Heart right ventricle (tissue), 16 donors: ENCODE results near the gene BMAL2. TPM values are rescaled to one million over a fixed set of nuclear protein-coding genes. Genes with fewer than 3 reads are reported as not detected.

Experiments
- ATAC-seq, 8 donors: fragments of 200-7000 bp; cut with Tn5 transposase; one replicate each; pipeline ENCODE4 v1.9.1; 2020; ENCODE audit warnings: mild to moderate bottlenecking in 8 of 8, moderate library complexity in 8 of 8, moderate number of reproducible peaks in 1 of 8
- DNase-seq, 2 donors: peaks; one replicate each; pipeline ENCODE4 v3.0.0-alpha.2; 2020
- H3K27ac ChIP-seq, 10 donors: fragments of 200-600 bp; sonication (generic) in 2 of 10; one replicate each; pipeline versions ENCODE4 v1.5.0 to v1.8.0; 2020 to 2022; ENCODE audit warnings: mild to moderate bottlenecking in 3 of 10
- H3K27me3 ChIP-seq, 7 donors: fragments of 200-600 bp; one replicate each; pipeline ENCODE4 v1.8.0; 2021 to 2022; ENCODE audit warnings: mild to moderate bottlenecking in 2 of 7
- H3K36me3 ChIP-seq, 9 donors: fragments of 200-600 bp; sonication (generic) in 1 of 9; one replicate each; pipeline versions ENCODE4 v1.5.0 to v1.8.0; 2020 to 2022; ENCODE audit warnings: mild to moderate bottlenecking in 2 of 9
- H3K4me1 ChIP-seq, 9 donors: fragments of 200-600 bp; sonication (generic) in 1 of 9; one replicate each; pipeline versions ENCODE4 v1.5.0 to v1.8.0; 2020 to 2022; ENCODE audit warnings: mild to moderate bottlenecking in 4 of 9
- H3K4me3 ChIP-seq, 10 donors: fragments of 200-600 bp; sonication (generic) in 2 of 10; one replicate each; pipeline versions ENCODE4 v1.5.0 to v1.8.0; 2020 to 2022; ENCODE audit warnings: mild to moderate bottlenecking in 7 of 10, moderate library complexity in 2 of 10
- H3K9me3 ChIP-seq, 11 donors: fragments of 200-600 bp in 10 of 11; sonication (generic) in 2 of 11; one replicate each; pipeline versions ENCODE4 v1.5.0 to v1.8.0; 2013 to 2022; ENCODE audit warnings: mild to moderate bottlenecking in 2 of 11, control low read depth in 1 of 11, moderate library complexity in 1 of 11
- WGBS, 2 donors: extraction: QIAGEN DNeasy Blood & Tissue Kit; methylation state at CpG; one replicate each; pipeline ENCODE4 v1.1.7; 2013; ENCODE audit warnings: inconsistent platforms in 1 of 2; 5-methylcytosine and 5-hydroxymethylcytosine counted together
- intact Hi-C, 10 donors: fragments of 100-400 bp; cut with DNase I; formaldehyde crosslinking; loops; one replicate each; pipeline versions ENCODE4 v1.11.1 to v1.14.2; 2022
- polyA plus RNA-seq, 2 donors: library from polyadenylated mRNA; stranded (reverse); fragments of 200-250 nt; gene quantifications; one replicate each; pipeline ENCODE4 v1.2.3, GENCODE V29; 2013
- total RNA-seq, 10 donors: library from RNA; stranded (reverse); fragmentation: NEBNext Ultra II Directional in 3 of 10; extraction: Animal tissue kit (Norgen Biotek cat#: 25700) in 3 of 10; gene quantifications; one replicate each; pipeline versions ENCODE4 v1.2.1 to v1.2.4, GENCODE V29; 2021 to 2023
- TF ChIP-seq, protein P1 (sequence below), 9 donors: fragments of 200-600 bp; sonication (generic) in 2 of 9; IDR thresholded peaks; one replicate each; pipeline versions ENCODE4 v1.5.0 to v1.8.0; 2021 to 2022; ENCODE audit warnings: antibody characterized with exemption in 9 of 9, mild to moderate bottlenecking in 5 of 9, moderate library complexity in 1 of 9
- donor health status: Arrhythmogenic right ventricular cardiomyopathy.
- donor health status: ischemic (EF 13 %, LVEDD 7.1; RV severe dilation, severe dysfunction).
- donor health status: healthy with polysubstance abuse.
- donor health status: DM: no; HTN: yes; CAD: no.
- donor health status: DM: no; HTN: no; CAD: no.
- donor health status: ischemic (EF 25% LVEDD 6.9; RV normal size, moderate dysfunction).
- donor health status: ischemic (EF 25% LVEDD 5.7; RV mildly dilated, moderate dysfunction).
- donor health status: healthy.
- donor health status: DM: yes; HTN: yes; CAD: no.
- donor health status: Ischemic cardiomyopathy.
- donor health status: ischemic (EF 35%, LVEDD 5.7; RV mildly dilated, moderate dysfunction).
- donor health status: nonischemic (EF 11% LVEDD 7.7; RV severe dilation, severe dysfunction).
- donor health status: DM: yes; HTN: yes; CAD: no.
- donor health status: PGD.
- donor health status: ischemic (EF 29% LVEDD 5.4; RV normal size, mild dysfunction).
- donor health status: nonischemic (EF 23%, LVEDD 6.1; RV moderate dilation, normal function).

The BMAL2 gene
- total and polyA plus RNA-seq, 12 donors = 0.44 to 9.4 (median 1.9) TPM

GRCh38 chr12:27319409-27319808 lies 13.2 kb upstream of the BMAL2 start:
- no peaks in the 10 kb centered on the region for H3K9me3 ChIP-seq
- TF ChIP-seq, protein P1, sequence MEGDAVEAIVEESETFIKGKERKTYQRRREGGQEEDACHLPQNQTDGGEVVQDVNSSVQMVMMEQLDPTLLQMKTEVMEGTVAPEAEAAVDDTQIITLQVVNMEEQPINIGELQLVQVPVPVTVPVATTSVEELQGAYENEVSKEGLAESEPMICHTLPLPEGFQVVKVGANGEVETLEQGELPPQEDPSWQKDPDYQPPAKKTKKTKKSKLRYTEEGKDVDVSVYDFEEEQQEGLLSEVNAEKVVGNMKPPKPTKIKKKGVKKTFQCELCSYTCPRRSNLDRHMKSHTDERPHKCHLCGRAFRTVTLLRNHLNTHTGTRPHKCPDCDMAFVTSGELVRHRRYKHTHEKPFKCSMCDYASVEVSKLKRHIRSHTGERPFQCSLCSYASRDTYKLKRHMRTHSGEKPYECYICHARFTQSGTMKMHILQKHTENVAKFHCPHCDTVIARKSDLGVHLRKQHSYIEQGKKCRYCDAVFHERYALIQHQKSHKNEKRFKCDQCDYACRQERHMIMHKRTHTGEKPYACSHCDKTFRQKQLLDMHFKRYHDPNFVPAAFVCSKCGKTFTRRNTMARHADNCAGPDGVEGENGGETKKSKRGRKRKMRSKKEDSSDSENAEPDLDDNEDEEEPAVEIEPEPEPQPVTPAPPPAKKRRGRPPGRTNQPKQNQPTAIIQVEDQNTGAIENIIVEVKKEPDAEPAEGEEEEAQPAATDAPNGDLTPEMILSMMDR (IDR thresholded peaks at IDR 0.05) = no peak
- WGBS, 2 donors = 51 to 55% methylated on average over 1 of the region's 1 CpG
- no peak overlapping the region for H3K4me3 ChIP-seq
- DNase-seq (no peak), ATAC-seq (no peak)
- no peaks in the 10 kb centered on the region for H3K27me3 ChIP-seq
- no peak overlapping the region for H3K27ac ChIP-seq
- H3K4me1 ChIP-seq = no peaks in the 10 kb centered on the region
- intact Hi-C loops = loop anchor here in 3 of 10 donors (5.0 to 10.0 kb wide), 4 partner anchors 295 to 387 kb away; partner anchors contain the start of gene MED21 (in 1 of the 3)
- peaks cover 0 to 100% (median 65%) of the 10 kb centered on the region in 9 donors for H3K36me3 ChIP-seq

DNA sequence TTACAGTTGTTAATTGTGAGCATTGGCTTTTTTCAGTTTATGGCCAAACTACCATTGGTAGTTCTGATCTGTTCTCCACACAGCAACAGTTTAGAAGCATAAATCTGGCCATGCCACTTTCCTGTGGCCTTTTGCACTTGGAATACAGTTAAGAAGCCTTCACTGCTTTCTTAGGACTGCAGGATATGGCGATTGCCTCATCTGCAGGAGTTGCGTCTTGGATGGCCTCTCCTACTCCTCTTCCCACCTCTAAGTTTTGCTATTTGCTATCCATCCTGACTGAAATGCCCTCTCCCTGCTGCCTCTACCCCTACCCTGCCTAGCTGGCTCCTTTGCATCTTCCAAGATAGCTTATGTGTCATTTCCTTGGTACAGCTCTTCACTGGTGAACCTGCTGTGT lies 12.8 kb upstream of the BMAL2 start:
- DNase-seq = no peak
- H3K9me3 ChIP-seq = no peaks in the 10 kb centered on the region
- no peaks in the 10 kb centered on the region for H3K27me3 ChIP-seq
- ATAC-seq = no peak
- intact Hi-C loops = loop anchor here in 3 of 10 donors (5.0 to 10.0 kb wide), 4 partner anchors 295 to 388 kb away; partner anchors contain the start of gene MED21 (in 1 of the 3)
- H3K4me3 ChIP-seq = no peak overlapping the region
- H3K36me3 ChIP-seq = peaks cover 0 to 100% (median 61%) of the 10 kb centered on the region in 9 donors
- TF ChIP-seq, protein P1 (IDR thresholded peaks at IDR 0.05) = no peak
- H3K4me1 ChIP-seq = no peaks in the 10 kb centered on the region
- no peak overlapping the region for H3K27ac ChIP-seq
- WGBS, 2 donors = 93 to 94% methylated on average over 2 of the region's 2 CpGs

GRCh38 chr12:27324530-27324929 lies 8.1 kb upstream of the BMAL2 start:
- intact Hi-C loops = loop anchor here in 1 of 10 donors (10.0 kb wide), 1 partner anchor 340 kb away; no protein-coding TSS in a partner anchor
- ATAC-seq (no peak), DNase-seq (no peak)
- peaks cover 0 to 90% (median 34%) of the 10 kb centered on the region in 9 donors for H3K36me3 ChIP-seq
- H3K27me3 ChIP-seq = no peaks in the 10 kb centered on the region
- TF ChIP-seq, protein P1 (IDR thresholded peaks at IDR 0.05) = no peak
- H3K9me3 ChIP-seq = no peaks in the 10 kb centered on the region
- no peaks in the 10 kb centered on the region for H3K4me1 ChIP-seq
- no peak overlapping the region for H3K27ac ChIP-seq
- no peak overlapping the region for H3K4me3 ChIP-seq

- intact Hi-C loops = loop anchor here in 3 of 10 donors (10.0 kb wide), 3 partner anchors 324 to 374 kb away; no protein-coding TSS in a partner anchor
- no peak for ATAC-seq
- TF ChIP-seq, protein P1 (IDR thresholded peaks at IDR 0.05) = no peak
- Histone ChIP-seq H3K27me3 (peaks cover 0 to 21% (median 0%) of the 10 kb centered on the region in 7 donors), H3K4me3 (no peak overlapping the region), H3K27ac (peak overlapping the region in 1 of 10 donors; percentile 69), H3K4me1 (peaks cover 0 to 32% (median 9%) of the 10 kb centered on the region in 9 donors), H3K36me3 (peaks cover 0 to 27% (median 13%) of the 10 kb centered on the region in 9 donors), H3K9me3 (no peaks in the 10 kb centered on the region)
- WGBS, 2 donors = 96 to 97% methylated on average over 1 of the region's 1 CpG
- DNase-seq = no peak
These were observed 1.8 kb upstream of the BMAL2 start for GRCh38 chr12:27330846-27331245.
